ENCODE results near the gene IL12RB2. TPM values are rescaled to one million over a fixed set of nuclear protein-coding genes. Genes with fewer than 3 reads are reported as not detected.

IL12RB2 gene
- total RNA-seq, 1 donor from 2014 or later = not detected

DNA sequence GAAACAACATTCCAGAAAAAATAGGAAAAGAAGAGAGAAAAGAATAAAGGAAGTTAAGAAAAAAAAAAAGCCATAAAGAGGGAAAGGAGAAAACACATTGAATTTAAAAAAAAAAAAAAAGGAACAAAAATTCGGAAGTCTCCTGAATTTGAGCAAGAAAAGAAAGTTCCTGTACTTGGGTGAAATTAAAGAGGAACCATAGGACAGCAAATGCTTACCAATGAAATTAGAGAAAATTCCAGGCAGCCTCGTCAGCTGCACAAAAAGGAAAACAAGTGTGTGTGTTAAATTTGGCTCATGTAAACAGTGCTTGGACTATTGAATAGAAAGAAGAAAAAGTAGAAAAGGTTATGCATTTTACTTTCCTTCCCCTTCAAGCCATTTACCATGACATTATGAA is 4.9 kb downstream of the IL12RB2 start:
- no peak for DNase-seq (ENCODE audit: low read depth in 2 of 2)

DNA sequence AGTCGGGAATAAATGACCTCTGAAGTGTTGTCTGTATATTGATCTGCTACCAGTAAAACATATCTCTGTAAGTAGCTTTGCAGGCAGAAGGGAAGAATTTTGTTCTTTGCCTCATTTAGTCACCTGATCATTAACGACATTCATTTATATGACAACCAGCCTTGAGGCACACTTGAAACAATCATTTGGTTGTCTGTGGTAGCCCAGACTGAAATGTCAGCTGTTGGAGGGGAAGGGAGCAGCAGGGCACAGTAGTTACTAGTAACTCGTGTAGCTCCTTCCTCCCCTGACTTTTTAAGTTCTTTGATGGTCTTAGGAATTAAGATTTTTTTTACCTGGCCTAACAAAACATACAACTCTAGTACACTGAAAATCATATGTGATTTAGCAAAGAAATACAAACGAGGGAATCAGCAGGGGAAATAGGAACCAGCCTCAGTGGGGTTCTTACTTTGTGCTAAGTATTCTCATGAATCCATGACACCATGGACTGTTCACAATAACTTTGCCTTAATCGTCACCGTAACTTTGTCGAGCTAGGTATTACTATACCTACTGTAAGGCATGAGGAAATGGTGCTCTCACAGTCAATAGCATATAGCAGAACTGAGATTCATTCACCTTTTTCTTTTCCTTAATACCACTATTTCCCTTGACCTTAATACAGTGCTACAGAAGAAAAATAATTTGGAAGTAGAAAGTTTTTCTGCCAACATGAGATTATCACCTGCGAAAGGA is 6.4 kb downstream of the IL12RB2 start:
- DNase-seq (ENCODE audit: low read depth in 2 of 2) = no peak

GRCh38 chr1:67314696-67315095 is 7.0 kb downstream of the IL12RB2 start:
- no peak for DNase-seq (ENCODE audit: low read depth in 2 of 2)

DNA sequence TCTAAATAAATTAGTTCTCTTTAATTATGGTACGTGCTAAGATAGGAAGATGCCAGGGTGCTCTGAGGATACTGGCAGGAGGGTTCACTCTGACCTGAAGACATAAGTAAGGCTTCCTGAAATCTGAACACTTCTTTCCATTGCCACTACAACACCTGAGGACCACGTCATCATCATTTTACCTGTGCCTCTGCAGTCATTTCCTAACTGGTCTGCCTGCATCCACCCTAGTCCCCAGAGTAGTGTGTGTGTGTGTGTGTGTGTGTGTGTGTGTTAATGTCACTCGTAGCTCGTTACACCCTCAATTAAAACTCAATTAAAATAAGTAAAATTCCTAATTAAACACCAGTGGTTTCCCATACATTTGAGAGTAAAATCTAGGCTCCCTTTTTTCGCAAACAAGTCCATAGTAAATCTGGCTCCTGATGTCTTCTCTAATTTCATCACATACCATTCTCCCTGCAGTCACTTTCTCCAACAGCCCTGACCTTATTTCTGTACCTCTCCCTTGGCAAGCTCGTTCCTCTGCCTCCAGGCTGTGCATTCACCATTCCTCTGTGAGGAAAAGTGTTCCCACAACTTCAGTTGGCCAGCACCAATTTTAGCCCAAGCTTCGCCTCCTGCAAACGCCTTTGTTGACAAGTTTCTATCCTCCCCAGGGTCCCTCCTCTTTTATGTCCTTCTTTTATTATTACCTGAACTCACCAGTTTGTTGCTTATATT is 8.7 kb downstream of the IL12RB2 start:
- DNase-seq (ENCODE audit: low read depth in 2 of 2) = no peak

DNA sequence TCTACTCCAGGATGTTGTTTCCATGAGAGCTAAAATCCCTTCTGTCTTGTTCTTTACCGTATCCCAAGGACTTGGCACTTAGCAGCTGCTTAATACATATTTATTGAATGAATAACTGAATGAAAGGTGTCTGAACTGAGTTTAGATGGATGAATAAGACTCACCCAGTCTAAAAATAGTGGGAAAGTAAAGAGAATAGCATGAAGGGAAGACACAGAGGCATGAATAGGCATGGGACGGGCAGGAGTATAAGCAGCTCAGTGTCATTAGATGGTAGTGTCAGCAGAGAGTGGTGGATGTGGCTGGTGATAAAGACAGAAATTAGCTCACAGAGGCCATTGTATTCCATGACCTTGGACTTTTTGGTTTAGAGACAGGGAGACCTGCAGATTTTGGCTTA is 9.2 kb downstream of the IL12RB2 start:
- no peak for DNase-seq (ENCODE audit: low read depth in 2 of 2)

- no peak for DNase-seq (ENCODE audit: low read depth in 2 of 2)
Measured at GRCh38 chr1:67317803-67318202, 10.1 kb downstream of the IL12RB2 start.

- DNase-seq (ENCODE audit: low read depth in 2 of 2) = no peak
Measured at GRCh38 chr1:67322442-67322841, 14.8 kb downstream of the IL12RB2 start.

DNA sequence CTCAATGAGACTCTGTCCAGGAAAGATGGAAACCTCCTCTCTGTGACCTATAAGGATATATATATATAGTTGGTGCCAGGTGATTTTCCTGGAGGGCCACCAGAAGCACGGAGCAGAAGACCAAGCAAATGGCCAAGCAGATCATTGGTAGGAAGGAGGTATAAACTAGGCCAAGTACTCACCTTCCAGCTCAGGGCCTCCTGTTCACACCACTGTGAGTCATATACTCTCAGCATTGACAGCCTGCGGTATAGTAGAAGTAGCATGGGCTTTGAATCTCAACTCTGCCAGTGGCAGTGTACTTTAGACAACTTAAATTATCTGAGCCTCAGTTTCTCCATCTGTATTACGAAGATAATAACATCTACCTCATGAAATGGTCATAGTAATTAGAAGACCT is 15.4 kb downstream of the IL12RB2 start:
- no peak for DNase-seq (ENCODE audit: low read depth in 2 of 2)

DNA sequence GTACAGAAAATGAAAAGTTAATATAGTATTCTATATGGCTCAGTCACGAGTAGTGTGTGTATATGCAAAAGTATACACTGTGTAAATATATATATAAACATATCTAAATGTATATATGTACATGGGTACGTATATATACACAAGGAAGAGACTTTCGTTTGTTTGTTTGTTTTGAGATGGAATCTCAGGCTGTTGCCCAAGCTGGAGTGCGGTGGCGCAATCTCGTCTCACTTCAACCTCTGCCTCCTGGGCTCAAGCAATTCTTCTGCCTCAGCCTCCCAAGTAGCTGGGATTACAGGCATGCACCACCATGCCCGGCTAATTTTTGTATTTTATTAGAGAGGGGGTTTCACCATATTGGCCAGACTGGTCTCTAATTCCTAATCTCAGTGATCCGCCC is 16.4 kb downstream of the IL12RB2 start:
- no peak for DNase-seq (ENCODE audit: low read depth in 2 of 2)

DNA sequence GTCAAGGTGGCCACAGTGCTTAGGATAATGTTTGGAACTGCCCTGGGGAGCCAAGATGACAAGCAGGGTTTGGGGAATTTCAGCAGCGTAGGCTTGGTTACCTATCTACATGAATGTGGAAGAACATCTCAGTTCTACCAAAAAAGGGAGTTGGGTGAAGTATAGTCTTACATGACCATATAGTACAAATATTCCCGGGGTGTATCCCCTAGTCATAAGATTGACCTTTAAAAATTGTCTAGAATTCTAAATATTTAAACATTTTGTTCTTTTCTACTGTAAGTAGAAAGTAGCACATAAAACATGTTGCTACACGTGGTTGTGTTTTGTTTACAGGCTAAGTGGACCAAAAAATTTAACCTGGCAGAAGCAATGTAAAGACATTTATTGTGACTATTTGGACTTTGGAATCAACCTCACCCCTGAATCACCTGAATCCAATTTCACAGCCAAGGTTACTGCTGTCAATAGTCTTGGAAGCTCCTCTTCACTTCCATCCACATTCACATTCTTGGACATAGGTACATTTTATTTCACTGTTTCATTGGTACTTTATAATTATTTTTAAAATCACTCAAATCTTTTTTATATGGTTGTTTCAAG is 20.3 kb downstream of the IL12RB2 start:
- DNase-seq (ENCODE audit: low read depth in 2 of 2) = no peak

- DNase-seq (ENCODE audit: low read depth in 2 of 2) = no peak
Measured at GRCh38 chr1:67332653-67333529, 25.2 kb downstream of the IL12RB2 start.

GRCh38 chr1:67333603-67334002 is 25.9 kb downstream of the IL12RB2 start:
- no peak for DNase-seq (ENCODE audit: low read depth in 2 of 2)

- no peak for DNase-seq (ENCODE audit: low read depth in 2 of 2)
Measured at GRCh38 chr1:67335411-67335810, 27.7 kb downstream of the IL12RB2 start.

DNA sequence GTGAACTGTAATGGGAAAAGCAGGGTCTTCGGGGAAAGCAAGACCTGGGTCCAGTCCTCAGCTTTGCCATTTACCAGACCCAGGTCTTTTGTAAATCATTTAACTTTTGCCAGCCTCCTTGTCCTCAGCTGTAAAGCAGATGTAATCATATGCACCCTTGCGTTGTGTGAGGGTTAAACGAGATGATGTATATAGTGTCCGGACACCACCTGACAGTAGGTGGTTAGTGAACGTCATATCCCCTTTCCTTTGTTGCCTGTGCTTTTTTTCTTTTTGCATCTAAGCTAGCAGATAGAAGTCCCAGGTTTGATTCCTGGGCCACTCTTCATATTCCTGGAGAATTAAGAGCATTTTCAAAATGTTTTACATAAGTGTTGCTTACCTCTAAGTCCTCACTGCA is 28.5 kb downstream of the IL12RB2 start:
- no peak for DNase-seq (ENCODE audit: low read depth in 2 of 2)

DNA sequence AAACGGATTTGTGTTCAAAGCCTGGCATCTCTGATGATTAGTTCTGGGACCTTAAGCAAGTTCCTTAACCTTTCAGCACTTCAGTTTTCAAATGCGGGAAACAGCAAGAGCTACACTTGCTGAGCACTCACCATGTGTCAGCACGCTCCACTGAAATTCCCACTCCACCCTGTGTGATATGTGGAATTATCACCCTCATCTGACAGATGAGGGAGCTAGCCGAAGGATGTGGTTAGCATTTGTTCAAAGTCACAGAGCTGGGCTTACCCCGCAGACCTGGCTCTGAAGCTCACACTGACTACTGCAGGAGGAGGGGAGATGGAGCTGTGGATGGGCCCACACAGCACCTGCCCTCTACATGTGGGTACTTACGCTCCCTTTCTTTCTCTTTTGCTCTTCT is 29.1 kb downstream of the IL12RB2 start:
- no peak for DNase-seq (ENCODE audit: low read depth in 2 of 2)

- DNase-seq (ENCODE audit: low read depth in 2 of 2) = no peak
Measured at GRCh38 chr1:67338642-67339041, 31.0 kb downstream of the IL12RB2 start.

- peak; percentile 10 to 41 for DNase-seq (ENCODE audit: low read depth in 2 of 2)
Measured at GRCh38 chr1:67339623-67340343, 32.1 kb downstream of the IL12RB2 start.

DNA sequence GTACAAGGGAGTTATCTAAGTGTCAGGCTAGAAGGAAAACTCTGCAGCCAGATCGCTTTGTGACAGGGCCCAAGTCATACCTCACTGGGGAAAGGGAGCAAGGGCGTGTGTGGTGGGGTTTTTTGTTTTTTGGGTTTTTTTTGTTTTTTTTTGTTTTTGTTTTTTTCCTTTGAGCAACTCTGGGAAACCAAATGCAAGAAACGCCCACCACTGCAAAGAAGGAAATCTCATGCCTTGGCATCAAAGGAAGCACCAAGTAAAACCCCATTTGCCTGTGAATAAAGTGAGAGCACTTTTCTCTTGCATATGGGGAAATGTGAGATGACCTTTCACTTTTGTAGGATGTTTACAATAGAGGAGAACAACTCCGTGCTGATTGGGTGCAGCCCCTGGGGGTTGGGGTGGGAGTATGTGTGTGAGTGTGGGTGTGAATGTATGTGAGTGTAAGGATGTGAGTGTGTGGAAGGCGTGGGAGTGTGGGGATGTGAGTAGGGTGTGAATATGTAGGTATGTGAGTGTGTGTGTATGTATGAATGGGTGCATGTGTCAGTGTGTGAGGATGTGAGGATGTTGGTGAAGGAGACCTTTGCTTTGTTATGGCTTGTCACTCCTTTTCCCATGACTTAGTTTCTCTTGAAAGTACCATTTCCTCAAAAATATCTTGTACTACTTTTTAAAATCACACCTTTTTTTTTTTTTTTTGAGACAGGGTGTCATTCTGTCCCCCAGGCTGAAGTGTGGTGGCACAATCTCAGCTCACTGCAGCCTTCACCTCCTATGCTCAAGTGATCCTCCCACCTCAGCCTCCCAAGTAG is 34.6 kb downstream of the IL12RB2 start:
- no peak for DNase-seq (ENCODE audit: low read depth in 2 of 2)

DNA sequence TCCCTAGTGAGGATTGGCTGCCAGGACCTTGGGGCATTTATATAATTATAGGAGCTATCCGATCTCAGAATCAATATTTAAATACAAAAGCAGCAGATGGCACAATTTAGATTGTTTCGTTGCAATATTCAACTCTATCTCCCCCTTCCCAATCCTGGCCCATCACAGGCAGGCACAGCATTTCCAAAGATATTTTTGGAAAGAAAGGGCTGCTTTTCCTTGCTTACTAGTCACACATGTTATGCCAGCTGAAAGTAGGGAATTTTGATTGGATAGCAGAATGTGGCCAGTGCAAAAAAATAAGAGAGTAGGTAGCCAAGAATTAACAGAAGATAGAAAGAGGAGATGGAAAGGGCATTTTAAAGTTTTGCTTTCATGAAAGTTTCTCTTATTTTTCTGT is 37.9 kb downstream of the IL12RB2 start:
- DNase-seq (ENCODE audit: low read depth in 2 of 2) = no peak

DNA sequence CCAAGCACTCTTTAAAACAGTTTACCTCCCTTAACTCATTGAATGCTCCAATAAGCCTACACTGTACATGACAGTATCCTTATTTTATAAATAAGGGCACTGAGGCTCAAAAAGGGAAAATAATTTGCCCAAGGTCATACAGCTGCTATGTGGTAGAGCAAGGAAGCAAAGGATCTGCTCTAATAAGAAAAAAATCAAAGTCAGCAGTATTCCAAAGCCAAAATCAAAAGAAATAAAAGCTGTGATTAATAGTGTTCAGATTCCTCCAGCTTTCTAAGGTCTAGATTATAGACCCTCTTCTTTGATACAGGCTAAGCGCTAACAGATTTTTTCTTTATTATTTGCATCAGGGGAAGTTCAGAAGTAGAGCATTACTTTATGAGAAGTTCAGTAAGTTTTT is 39.3 kb downstream of the IL12RB2 start:
- no peak for DNase-seq (ENCODE audit: low read depth in 2 of 2)

Measured in lung microvascular endothelial cell (primary cell).